Measurements from ENCODE around the gene SMAP1.

SMAP1 gene

GRCh38 chr6:70844301-70844700 is 176.6 kb downstream of the SMAP1 start:
- no peak for DNase-seq

- DNase-seq = no peak
These were observed 178.6 kb downstream of the SMAP1 start for GRCh38 chr6:70846207-70846835.

- DNase-seq = no peak
These were observed 179.7 kb downstream of the SMAP1 start for GRCh38 chr6:70847106-70848084.

- DNase-seq = no peak
These were observed 181.8 kb downstream of the SMAP1 start for GRCh38 chr6:70849348-70850069.

- no peak for DNase-seq
These were observed 185.1 kb downstream of the SMAP1 start for GRCh38 chr6:70852667-70853246.

GRCh38 chr6:70857387-70858077 is 189.8 kb downstream of the SMAP1 start:
- DNase-seq = no peak

GRCh38 chr6:70860045-70860444 is 192.4 kb downstream of the SMAP1 start:
- DNase-seq = no peak

- no peak for DNase-seq
These were observed 193.2 kb downstream of the SMAP1 start for GRCh38 chr6:70860920-70861319.

GRCh38 chr6:70863343-70863742 is 195.7 kb downstream of the SMAP1 start:
- no peak for DNase-seq

GRCh38 chr6:70864401-70864800 is 196.7 kb downstream of the SMAP1 start:
- DNase-seq = no peak

- no peak for DNase-seq
These were observed 204.8 kb downstream of the SMAP1 start for GRCh38 chr6:70872469-70872868.

GRCh38 chr6:70874181-70874913 is 206.7 kb downstream of the SMAP1 start:
- no peak for DNase-seq

GRCh38 chr6:70879496-70879895 is 211.8 kb downstream of the SMAP1 start:
- no peak for DNase-seq

- peak; percentile 27 for DNase-seq
These were observed 216.6 kb downstream of the SMAP1 start for GRCh38 chr6:70884074-70884983.

- no peak for DNase-seq
These were observed 218.4 kb downstream of the SMAP1 start for GRCh38 chr6:70886071-70886470.

- no peak for DNase-seq
These were observed 219.0 kb downstream of the SMAP1 start for GRCh38 chr6:70886661-70887060.

- DNase-seq = no peak
These were observed 221.6 kb downstream of the SMAP1 start for GRCh38 chr6:70889270-70889669.

- DNase-seq = no peak
These were observed 226.3 kb downstream of the SMAP1 start for GRCh38 chr6:70894001-70894400.

- DNase-seq = no peak
These were observed 232.4 kb downstream of the SMAP1 start for GRCh38 chr6:70900047-70900446.

GRCh38 chr6:70901324-70901723 is 233.6 kb downstream of the SMAP1 start:
- no peak for DNase-seq

Measured in KG1 (cell line).